Left renal cortex interstitium (tissue), 4 donors: ENCODE data around the gene NMB. TPM values are rescaled to one million over a fixed set of nuclear protein-coding genes. Genes with fewer than 3 reads are reported as not detected.

Source experiments
- DNase-seq, 4 donors: peaks; one replicate each; pipeline ENCODE4 v3.0.0-alpha.2; 2013; ENCODE audit warnings: low read depth in 4 of 4, low spot score in 2 of 4, missing footprints in 1 of 4
- polyA plus RNA-seq, 4 donors: library from polyadenylated mRNA; unstranded; fragments of 120-200 nt; gene quantifications; one replicate each; pipeline ENCODE4 v1.2.1, GENCODE V29; 2013; ENCODE audit not compliant: insufficient read length in 4 of 4

Gene NMB
- polyA plus RNA-seq, 4 donors = 4.7 to 7.6 (median 5.8) TPM

GRCh38 chr15:84621358-84621979, 36.5 kb downstream of the NMB start:
- no peak for DNase-seq

- DNase-seq = no peak
Measured at GRCh38 chr15:84620626-84621025, 37.4 kb downstream of the NMB start.

- DNase-seq = no peak
Measured at GRCh38 chr15:84616235-84616634, 41.8 kb downstream of the NMB start.

GRCh38 chr15:84611631-84612030, 46.4 kb downstream of the NMB start:
- no peak for DNase-seq

- DNase-seq = no peak
Measured at GRCh38 chr15:84609818-84610525, 48.0 kb downstream of the NMB start.

- no peak for DNase-seq
Measured at GRCh38 chr15:84608707-84609284, 49.2 kb downstream of the NMB start.

GRCh38 chr15:84606653-84607120, 51.3 kb downstream of the NMB start:
- no peak for DNase-seq

GRCh38 chr15:84605554-84605882, 52.5 kb downstream of the NMB start:
- no peak for DNase-seq

Other genes with a start within 250 kb of the NMB start
- 10 to 100 TPM; 28.5 to 30.8 (median 30.4) TPM for gene ZSCAN2, start 57.2 kb downstream of the NMB start, polyA plus RNA-seq
- gene WDR73, start 3.9 kb downstream of the NMB start, polyA plus RNA-seq = 10 to 100 TPM; 34.9 to 57.4 (median 45.4) TPM
- gene SEC11A, start 57.9 kb upstream of the NMB start, polyA plus RNA-seq = 100 to 1,000 TPM; 246 to 315 (median 274) TPM
- gene ZNF592, start 90.4 kb upstream of the NMB start, polyA plus RNA-seq = 10 to 100 TPM; 24.8 to 39.2 (median 30.6) TPM
- gene ALPK3, start 159.2 kb upstream of the NMB start, polyA plus RNA-seq = 10 to 100 TPM; 13.3 to 21.0 (median 18.1) TPM
- 1 to 10 TPM; 5.5 to 9.4 (median 6.1) TPM for gene SLC28A1, start 226.5 kb upstream of the NMB start, polyA plus RNA-seq